Upper lobe of left lung (tissue), 4 donors: ENCODE data around the gene DDX10.

Source experiments
- EP300 ChIP-seq, 4 donors: sonication (generic); formaldehyde crosslinking; IDR thresholded peaks; one replicate each; pipeline ENCODE4 v1.5.1; 2017; ENCODE audit warnings: antibody characterized with exemption in 4 of 4, control low read depth in 2 of 4
- POLR2A ChIP-seq, 4 donors: fragments of 450-650 bp; IDR thresholded peaks; one replicate each; pipeline ENCODE4 v1.5.1; 2016 to 2017; ENCODE audit warnings: antibody characterized with exemption in 4 of 4, mild to moderate bottlenecking in 2 of 4
- POLR2AphosphoS5 ChIP-seq, 2 donors: sonication (generic); formaldehyde crosslinking; IDR thresholded peaks; one replicate each; pipeline ENCODE4 v1.5.1; 2017; ENCODE audit warnings: antibody characterized with exemption in 2 of 2
- TF ChIP-seq, protein P1 (sequence below), 6 experiments: fragments of 450-650 bp in 4 of 6; fragments of 200-600 bp in 2 of 6; sonication (generic) in 2 of 6; IDR thresholded peaks; one replicate each; pipeline ENCODE4 v1.5.1; 2016 to 2019; ENCODE audit warnings: antibody characterized with exemption in 6 of 6

DNA sequence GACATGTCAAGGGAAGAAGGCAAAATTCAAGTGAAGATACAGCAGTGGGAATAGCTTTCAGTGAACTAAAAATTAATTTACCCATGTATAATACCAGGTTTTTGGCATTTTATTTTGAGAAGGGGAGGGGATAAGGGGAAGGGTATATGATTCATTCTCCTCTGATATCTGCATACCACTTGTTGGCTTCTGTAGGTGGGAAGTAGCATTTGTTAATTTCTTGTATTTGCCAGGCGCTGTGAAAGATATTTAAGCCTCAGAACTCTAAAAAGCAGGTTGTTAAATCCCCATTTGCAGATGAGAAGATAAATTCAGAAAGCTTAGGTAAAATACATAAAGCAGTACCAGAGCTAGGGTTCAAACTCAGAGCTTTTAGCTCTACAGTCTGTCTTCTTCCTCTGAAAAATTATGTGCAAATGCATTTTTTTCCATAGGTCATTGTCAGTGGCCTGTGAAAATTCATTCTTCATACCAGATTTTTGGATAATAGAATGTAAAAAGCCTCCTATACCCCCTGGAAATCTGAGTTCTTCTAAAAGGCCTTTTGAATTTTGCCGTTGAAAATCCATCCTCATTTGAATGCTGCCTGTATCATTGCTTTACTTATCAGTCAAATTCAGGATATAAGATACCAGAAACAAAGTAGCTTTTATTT lies 221.3 kb downstream of the DDX10 start:
- TF ChIP-seq, protein P1, sequence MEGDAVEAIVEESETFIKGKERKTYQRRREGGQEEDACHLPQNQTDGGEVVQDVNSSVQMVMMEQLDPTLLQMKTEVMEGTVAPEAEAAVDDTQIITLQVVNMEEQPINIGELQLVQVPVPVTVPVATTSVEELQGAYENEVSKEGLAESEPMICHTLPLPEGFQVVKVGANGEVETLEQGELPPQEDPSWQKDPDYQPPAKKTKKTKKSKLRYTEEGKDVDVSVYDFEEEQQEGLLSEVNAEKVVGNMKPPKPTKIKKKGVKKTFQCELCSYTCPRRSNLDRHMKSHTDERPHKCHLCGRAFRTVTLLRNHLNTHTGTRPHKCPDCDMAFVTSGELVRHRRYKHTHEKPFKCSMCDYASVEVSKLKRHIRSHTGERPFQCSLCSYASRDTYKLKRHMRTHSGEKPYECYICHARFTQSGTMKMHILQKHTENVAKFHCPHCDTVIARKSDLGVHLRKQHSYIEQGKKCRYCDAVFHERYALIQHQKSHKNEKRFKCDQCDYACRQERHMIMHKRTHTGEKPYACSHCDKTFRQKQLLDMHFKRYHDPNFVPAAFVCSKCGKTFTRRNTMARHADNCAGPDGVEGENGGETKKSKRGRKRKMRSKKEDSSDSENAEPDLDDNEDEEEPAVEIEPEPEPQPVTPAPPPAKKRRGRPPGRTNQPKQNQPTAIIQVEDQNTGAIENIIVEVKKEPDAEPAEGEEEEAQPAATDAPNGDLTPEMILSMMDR (IDR thresholded peaks at IDR 0.05), result no peak
- TF ChIP-seq POLR2A (IDR thresholded peaks at IDR 0.05) (no peak), EP300 (IDR thresholded peaks at IDR 0.05) (no peak), POLR2AphosphoS5 (IDR thresholded peaks at IDR 0.05) (no peak)
